H1 (cell line): Measurements from ENCODE around the gene TDP1. TPM values are rescaled to one million over a fixed set of nuclear protein-coding genes. Genes with fewer than 3 reads are reported as not detected.

ENCODE experiments used
- CTCF ChIA-PET: fragments of 300-600 bp; sonication (Branson Sonifier 250); formaldehyde crosslinking; loops from one replicate; lab custom pipeline; 2021; ENCODE audit not compliant: partially characterized antibody; lab: Charles Lee
- POLR2A ChIA-PET: fragments of 300-600 bp; sonication (Branson Sonifier 250); formaldehyde crosslinking; loops from one replicate; lab custom pipeline; 2021; ENCODE audit warnings: inconsistent platforms; ENCODE audit not compliant: partially characterized antibody; lab: Charles Lee
- DNase-seq, 2 experiments: peaks; one replicate each; pipeline versions ENCODE4 v3.0.0 to v3.0.0-alpha.2; 2010 to 2022; ENCODE audit warnings: low spot score in 2 of 2, low read depth in 1 of 2, mixed read lengths in 1 of 2
- FAIRE-seq: peaks from 2 replicates; lab custom pipeline; 2011; peaks lifted over from hg19 to GRCh38; lab: Jason Lieb, UNC
- H2AFZ ChIP-seq: 2 replicates; pipeline ENCODE4 v1.8.1; 2012; ENCODE audit warnings: low read length, inconsistent platforms
- H2AK5ac ChIP-seq: 2 replicates; pipeline ENCODE4 v1.6.1; 2013; ENCODE audit warnings: low read depth, low read length
- H2BK120ac ChIP-seq: replicated peaks from 2 replicates; pipeline ENCODE3; 2013; ENCODE audit warnings: low read depth, low read length, inconsistent platforms
- H2BK12ac ChIP-seq: 2 replicates; pipeline ENCODE4 v1.6.1; 2013; ENCODE audit warnings: low read depth, low read length
- H2BK15ac ChIP-seq: 2 replicates; pipeline ENCODE4 v1.6.1; 2013; ENCODE audit warnings: low read length
- H2BK20ac ChIP-seq: 2 replicates; pipeline ENCODE4 v1.6.1; 2013; ENCODE audit warnings: low read length
- H2BK5ac ChIP-seq: 2 replicates; pipeline ENCODE4 v1.6.1; 2013; ENCODE audit warnings: low read depth, low read length
- H3K14ac ChIP-seq: 2 replicates; pipeline ENCODE4 v1.6.1; 2013; ENCODE audit warnings: inconsistent platforms; ENCODE audit not compliant: insufficient read length
- H3K18ac ChIP-seq: 2 replicates; pipeline ENCODE4 v1.6.1; 2013; ENCODE audit warnings: low read length; ENCODE audit errors: extremely low read depth
- H3K23ac ChIP-seq: 2 replicates; pipeline ENCODE4 v1.6.1; 2013; ENCODE audit warnings: inconsistent platforms; ENCODE audit not compliant: insufficient read length
- H3K23me2 ChIP-seq: 2 replicates; pipeline ENCODE4 v1.6.1; 2013; ENCODE audit warnings: low read depth, low read length
- H3K27ac ChIP-seq: 2 replicates; pipeline ENCODE4 v1.6.1; 2011; ENCODE audit warnings: low read depth, low read length, inconsistent platforms
- H3K27me3 ChIP-seq, 4 experiments: replicated peaks in 1 of 4; 1 replicate in 1 of 4; 2 replicates in 3 of 4; pipeline versions ENCODE4 v1.6.1 to v1.8.1; 2011 to 2013; ENCODE audit warnings: low read length in 3 of 4, mild to moderate bottlenecking in 3 of 4, inconsistent platforms in 2 of 4, mixed read lengths in 2 of 4, moderate library complexity in 1 of 4; ENCODE audit not compliant: control insufficient read depth in 3 of 4, insufficient read depth in 3 of 4; ENCODE audit errors: extremely low read depth in 1 of 4
- H3K36me3 ChIP-seq, 4 experiments: 2 replicates each; pipeline versions ENCODE4 v1.6.1 to v1.8.1; 2011 to 2013; ENCODE audit warnings: mild to moderate bottlenecking in 4 of 4, low read length in 3 of 4, moderate library complexity in 2 of 4, control low read depth in 1 of 4, inconsistent platforms in 1 of 4; ENCODE audit not compliant: insufficient read depth in 4 of 4, control insufficient read depth in 2 of 4
- H3K4ac ChIP-seq: replicated peaks from 2 replicates; pipeline ENCODE3; 2013; ENCODE audit warnings: low read length, low read depth, mixed read lengths, inconsistent platforms; ENCODE audit not compliant: insufficient read length
- H3K4me1 ChIP-seq, 4 experiments: replicated peaks in 1 of 4; 1 replicate in 1 of 4; 2 replicates in 3 of 4; pipeline versions ENCODE4 v1.6.1 to v1.8.1; 2011 to 2013; ENCODE audit warnings: low read length in 3 of 4, inconsistent platforms in 2 of 4, mixed read lengths in 1 of 4; ENCODE audit not compliant: insufficient read depth in 4 of 4, control insufficient read depth in 3 of 4
- H3K4me2 ChIP-seq, 2 experiments: 2 replicates each; pipeline versions ENCODE4 v1.6.1 to v1.8.1; 2011 to 2013; ENCODE audit warnings: low read depth in 2 of 2, low read length in 2 of 2, control low read depth in 1 of 2, inconsistent platforms in 1 of 2, mild to moderate bottlenecking in 1 of 2; ENCODE audit not compliant: insufficient read depth in 1 of 2
- H3K4me3 ChIP-seq, 4 experiments: fragments of 200-600, 300-600 bp in 1 of 4; sonication (generic), shearing (Covaris generic), sonication (Bioruptor Twin) in 1 of 4; 2 replicates each; pipeline versions ENCODE4 v1.5.1 to v1.8.1; 2011 to 2016; ENCODE audit warnings: low read length in 4 of 4, low read depth in 3 of 4, control low read depth in 2 of 4, inconsistent platforms in 2 of 4, mild to moderate bottlenecking in 2 of 4, mixed read lengths in 1 of 4, moderate library complexity in 1 of 4; ENCODE audit not compliant: insufficient read depth in 2 of 4; ENCODE audit errors: extremely low read depth in 1 of 4
- H3K56ac ChIP-seq: replicated peaks from 2 replicates; pipeline ENCODE3; 2013; ENCODE audit warnings: low read depth, mild to moderate bottlenecking, mixed read lengths, low read length, inconsistent platforms; ENCODE audit not compliant: insufficient read length
- H3K79me1 ChIP-seq: 2 replicates; pipeline ENCODE4 v1.6.1; 2013; ENCODE audit warnings: low read depth, low read length, control low read depth
- H3K79me2 ChIP-seq, 2 experiments: 2 replicates each; pipeline versions ENCODE4 v1.6.1 to v1.8.1; 2012 to 2013; ENCODE audit warnings: low read length in 2 of 2, mild to moderate bottlenecking in 2 of 2, inconsistent platforms in 1 of 2; ENCODE audit not compliant: insufficient read depth in 2 of 2, control insufficient read depth in 1 of 2
- H3K9ac ChIP-seq, 4 experiments: replicated peaks in 1 of 4; 1 replicate in 1 of 4; 2 replicates in 3 of 4; pipeline versions ENCODE4 v1.6.1 to v1.8.1; 2011 to 2013; ENCODE audit warnings: low read depth in 3 of 4, low read length in 3 of 4, control low read depth in 2 of 4, mild to moderate bottlenecking in 2 of 4, moderate library complexity in 2 of 4, inconsistent platforms in 1 of 4; ENCODE audit errors: extremely low read depth in 1 of 4
- H3K9me3 ChIP-seq, 2 experiments: 2 replicates each; pipeline versions ENCODE4 v1.6.1 to v1.8.1; 2012 to 2013; ENCODE audit warnings: mild to moderate bottlenecking in 2 of 2, moderate library complexity in 2 of 2, control low read depth in 1 of 2, inconsistent platforms in 1 of 2, low read depth in 1 of 2, low read length in 1 of 2, mixed read lengths in 1 of 2; ENCODE audit not compliant: insufficient read depth in 2 of 2
- H4K20me1 ChIP-seq, 2 experiments: replicated peaks in 1 of 2; 2 replicates each; pipeline versions ENCODE3 to v1.8.1; 2011 to 2013; ENCODE audit warnings: inconsistent platforms in 2 of 2, low read length in 2 of 2, mild to moderate bottlenecking in 1 of 2; ENCODE audit not compliant: insufficient read depth in 2 of 2, control insufficient read depth in 1 of 2
- H4K5ac ChIP-seq: 2 replicates; pipeline ENCODE4 v1.6.1; 2013; ENCODE audit warnings: low read length, low read depth, mixed read lengths, inconsistent platforms; ENCODE audit not compliant: insufficient read length
- H4K8ac ChIP-seq: 2 replicates; pipeline ENCODE4 v1.8.0; 2013; ENCODE audit warnings: mild to moderate bottlenecking, moderate library complexity, low read length, inconsistent platforms; ENCODE audit not compliant: insufficient read depth; ENCODE audit errors: extremely low read depth
- H4K91ac ChIP-seq: replicated peaks from 2 replicates; pipeline ENCODE3; 2013; ENCODE audit warnings: low read length, mixed read lengths, inconsistent platforms; ENCODE audit not compliant: insufficient read length
- CTBP2 ChIP-seq: IDR thresholded peaks from 2 replicates; pipeline ENCODE4 v1.7.0; 2011; ENCODE audit warnings: borderline replicate concordance, mild to moderate bottlenecking, moderate library complexity, mixed read lengths, low read length; ENCODE audit not compliant: insufficient read depth, insufficient read length
- EGR1 ChIP-seq: IDR thresholded peaks from 2 replicates; pipeline ENCODE4 v1.6.1; 2011; ENCODE audit warnings: low read depth, low read length, borderline replicate concordance
- EP300 ChIP-seq, 2 experiments: IDR thresholded peaks; 1 replicate in 1 of 2; 2 replicates in 1 of 2; pipeline ENCODE4 v1.6.1; 2011 to 2012; ENCODE audit warnings: low read depth in 2 of 2, low read length in 2 of 2, mild to moderate bottlenecking in 2 of 2, borderline replicate concordance in 1 of 2, inconsistent platforms in 1 of 2, moderate library complexity in 1 of 2
- GTF2F1 ChIP-seq: IDR thresholded peaks from 2 replicates; pipeline ENCODE4 v1.6.1; 2012; ENCODE audit warnings: low read depth, low read length, improper control_type of control experiment, borderline replicate concordance
- JUND ChIP-seq: IDR thresholded peaks from 2 replicates; pipeline ENCODE4 v1.6.1; 2011; ENCODE audit warnings: mild to moderate bottlenecking, improper control_type of control experiment, low read length
- POU5F1 ChIP-seq: IDR thresholded peaks from 2 replicates; pipeline ENCODE4 v1.6.1; 2011; ENCODE audit warnings: low read depth, mild to moderate bottlenecking, low read length, moderate library complexity
- RBBP5 ChIP-seq: IDR thresholded peaks from 2 replicates; pipeline ENCODE4 v1.7.1; 2012; ENCODE audit warnings: low read depth, mild to moderate bottlenecking, inconsistent platforms, low read length, moderate library complexity, borderline replicate concordance
- RNF2 ChIP-seq: fragments of 200-900, 300-1000 bp; sonication (generic); IDR thresholded peaks from 2 replicates; pipeline ENCODE4 v1.7.1; 2016; ENCODE audit warnings: borderline replicate concordance, low read depth, mild to moderate bottlenecking, antibody characterized with exemption, low read length; ENCODE audit not compliant: poor library complexity, severe bottlenecking; ENCODE audit errors: missing control alignments
- SP2 ChIP-seq: IDR thresholded peaks from 2 replicates; pipeline ENCODE4 v1.6.1; 2012; ENCODE audit warnings: mild to moderate bottlenecking, low read length, inconsistent platforms
- TAF7 ChIP-seq: optimal IDR thresholded peaks from 2 replicates; pipeline ENCODE3; 2011; ENCODE audit warnings: low read depth, mild to moderate bottlenecking, inconsistent platforms, low read length, moderate library complexity, borderline replicate concordance
- TCF12 ChIP-seq: IDR thresholded peaks from 2 replicates; pipeline ENCODE4 v1.6.1; 2011; ENCODE audit warnings: low read depth, mild to moderate bottlenecking, low read length
- WGBS, 2 experiments: shearing (Covaris generic) in 1 of 2; methylation state at CpG; one replicate each; pipeline versions ENCODE4 v1.1.6 to v1.1.7; 2013 to 2015; ENCODE audit warnings: low lambda C conversion rate in 2 of 2, mixed read lengths in 2 of 2, inconsistent platforms in 1 of 2, low coverage in 1 of 2, missing lambda C conversion rate in 1 of 2; ENCODE audit not compliant: insufficient replicate concordance in 2 of 2, insufficient coverage in 1 of 2, insufficient read length in 1 of 2; ENCODE audit errors: extremely low coverage in 1 of 2, missing lambda C conversion rate in 1 of 2; 5-methylcytosine and 5-hydroxymethylcytosine counted together
- polyA plus RNA-seq, 7 experiments: library from polyadenylated mRNA; depleted of rRNA in 3 of 7; stranded (reverse) in 5 of 7; unstranded in 2 of 7; fragments of >200 nt in 5 of 7; fragments of 200-250 nt in 2 of 7; gene quantifications; 1 replicate in 5 of 7; 2 replicates in 1 of 7; 4 replicates in 1 of 7; pipeline versions ENCODE4 v1.2.1 to v1.2.3, GENCODE V29; 2011 to 2013; ENCODE audit warnings: missing spikeins in 2 of 7, mixed read lengths in 2 of 7
- total RNA-seq: library from RNA; stranded (reverse); fragmentation: NEBNext Ultra II Directional; extraction: Animal tissue kit (Norgen Biotek cat#: 25700); gene quantifications from 2 replicates; pipeline ENCODE4 v1.2.1, GENCODE V29; 2021
- TF ChIP-seq, protein P1 (sequence below): IDR thresholded peaks from 2 replicates; pipeline ENCODE4 v1.6.1; 2012; ENCODE audit warnings: inconsistent platforms
- TF ChIP-seq, protein P2 (sequence below): IDR thresholded peaks from 2 replicates; pipeline ENCODE4 v1.6.1; 2011; ENCODE audit warnings: low read depth, mild to moderate bottlenecking, low read length; ENCODE audit not compliant: insufficient read depth

The TDP1 gene
- total and polyA plus RNA-seq, 2 of the 8 experiments (the other 6 are each of a cell fraction or from before 2014, with no cell fraction given) = 32.2 to 69.9 TPM

DNA sequence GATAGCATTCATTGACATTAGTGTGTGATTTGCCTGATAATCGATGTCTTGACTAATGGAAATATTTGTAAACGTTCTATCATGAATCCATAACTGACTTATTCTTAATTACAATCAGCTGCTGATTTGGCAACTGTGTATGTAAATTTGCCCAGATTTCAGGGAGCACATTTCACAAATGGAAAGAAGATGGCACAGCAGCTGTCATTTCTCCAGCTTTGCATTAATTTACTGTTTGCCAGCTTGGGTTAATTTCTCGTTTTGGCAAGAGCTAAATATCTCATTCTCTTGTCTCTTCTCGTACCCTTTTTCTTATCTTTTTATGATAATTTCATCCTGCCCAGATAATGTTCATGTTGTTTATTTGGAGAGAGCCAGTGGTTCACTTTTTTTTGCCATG is 22.9 kb downstream of the TDP1 start:
- Histone ChIP-seq H4K5ac (no peak overlapping the region), H2BK15ac (no peak overlapping the region), H3K79me2 (no peaks in the 10 kb centered on the region), H3K23me2 (no peaks in the 10 kb centered on the region), H3K4me3 (no peak overlapping the region), H2BK12ac (no peak overlapping the region), H2BK5ac (no peak overlapping the region), H2BK120ac (no peak overlapping the region), H3K79me1 (no peaks in the 10 kb centered on the region), H4K20me1 (no peaks in the 10 kb centered on the region), H3K18ac (no peak overlapping the region), H2BK20ac (no peak overlapping the region), H3K36me3 (peaks cover 3 to 51% (median 26%) of the 10 kb centered on the region in 4 experiments; a peak in 6 of 8 replicates), H3K14ac (no peak overlapping the region), H4K8ac (no peak overlapping the region), H3K23ac (no peak overlapping the region), H3K9me3 (no peaks in the 10 kb centered on the region), H3K27ac (no peak overlapping the region), H3K56ac (no peak overlapping the region), H3K4me1 (no peaks in the 10 kb centered on the region), H3K4me2 (no peak overlapping the region), H2AK5ac (no peak overlapping the region), H3K4ac (no peak overlapping the region), H3K9ac (no peak overlapping the region), H4K91ac (no peak overlapping the region), H2AFZ (no peak overlapping the region), H3K27me3 (no peaks in the 10 kb centered on the region; a peak in 1 of 7 replicates)
- no peak for FAIRE-seq
- no peak for DNase-seq
- ChIA-PET POLR2A (no interaction called here), CTCF (interaction anchor here (0.6 to 2.9 kb wide), 6 partner anchors 8 to 540 kb away, joined by 3 to 11 read pairs (median 4); no protein-coding TSS in a partner anchor)
- 87% methylated on average over 4 of the region's 4 CpGs; no CpG with 5 or more reads in 1 of the 2 experiments for WGBS, 2 experiments
- no peak for TF ChIP-seq GTF2F1
- TF ChIP-seq, protein P1, sequence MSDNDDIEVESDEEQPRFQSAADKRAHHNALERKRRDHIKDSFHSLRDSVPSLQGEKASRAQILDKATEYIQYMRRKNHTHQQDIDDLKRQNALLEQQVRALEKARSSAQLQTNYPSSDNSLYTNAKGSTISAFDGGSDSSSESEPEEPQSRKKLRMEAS = no peak
- no peak for TF ChIP-seq TAF7
- TF ChIP-seq RNF2 = no peak
- TF ChIP-seq JUND = no peak
- TF ChIP-seq CTBP2 = no peak
- TF ChIP-seq, protein P2, sequence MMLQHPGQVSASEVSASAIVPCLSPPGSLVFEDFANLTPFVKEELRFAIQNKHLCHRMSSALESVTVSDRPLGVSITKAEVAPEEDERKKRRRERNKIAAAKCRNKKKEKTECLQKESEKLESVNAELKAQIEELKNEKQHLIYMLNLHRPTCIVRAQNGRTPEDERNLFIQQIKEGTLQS = no peak
- no peak for TF ChIP-seq SP2
- no peak for TF ChIP-seq TCF12
- TF ChIP-seq POU5F1 = no peak
- TF ChIP-seq RBBP5 = no peak
- TF ChIP-seq EGR1 = no peak
- TF ChIP-seq EP300 (IDR thresholded peaks at IDR 0.05; ENCODE audit: borderline replicate concordance in 1 of 2, low read depth in 2 of 2, low read length in 2 of 2) = no peak
